Cerebellar cortex (tissue), 1 donor: ENCODE data around the gene RPSA.
A peak's percentile ranks its signal among the peaks of the same experiment; 100 is the strongest.
"Not testable (repeated sequence)": the region's sequence is repeated elsewhere in the genome, so short reads cannot be mapped to it uniquely, and the experiment has no call there.

Experiments used
- DNase-seq: peaks from one replicate; pipeline ENCODE4 v3.0.0-alpha.2; 2015; ENCODE audit warnings: low spot score

RPSA gene

DNA sequence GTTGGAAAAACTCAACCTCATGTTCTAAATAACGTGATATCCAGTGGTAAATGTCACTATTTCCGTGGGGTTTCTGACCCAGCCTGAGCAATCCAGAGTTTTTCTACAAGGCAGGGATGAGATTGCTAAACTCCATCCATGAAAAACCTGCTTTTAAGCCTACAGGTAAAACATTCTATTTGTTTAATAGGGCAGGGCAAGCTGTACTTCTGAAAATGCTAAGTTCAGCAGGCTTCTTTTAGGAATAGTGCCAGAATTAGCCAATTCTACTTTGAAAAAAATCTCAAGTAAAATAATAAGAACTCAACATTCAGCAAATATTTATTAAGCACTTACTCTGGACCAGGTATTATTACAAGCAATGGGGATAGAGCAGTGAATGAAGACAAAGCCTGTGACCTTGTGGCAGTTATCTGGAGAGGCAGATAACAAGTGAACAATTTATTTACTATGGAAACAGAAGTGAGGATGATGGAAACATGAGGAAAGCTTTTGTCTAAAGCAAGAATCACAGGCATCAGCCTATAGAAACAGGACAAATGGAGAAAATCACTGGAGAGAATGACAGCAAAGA lies 13.3 kb downstream of the RPSA start:
- DNase-seq = no peak

DNA sequence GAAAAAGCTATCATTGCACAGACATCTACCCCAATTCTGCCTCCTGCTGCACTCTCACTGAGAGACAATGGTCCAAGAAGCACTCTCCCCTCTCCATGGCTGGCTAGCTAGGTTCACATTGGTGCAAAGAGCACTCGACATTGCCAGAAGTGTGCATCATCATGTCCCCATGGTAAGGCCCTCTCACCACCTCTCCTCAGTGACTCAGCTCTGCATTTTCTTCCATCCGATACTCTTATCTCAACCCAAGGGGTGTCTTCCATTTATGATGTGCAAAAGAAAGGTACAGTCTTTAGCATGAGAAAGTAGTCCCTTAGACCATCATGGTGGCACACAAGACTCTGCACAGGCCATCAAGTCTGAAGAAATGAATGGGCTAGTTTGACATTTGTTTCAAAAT lies 14.0 kb downstream of the RPSA start:
- no peak for DNase-seq

DNA sequence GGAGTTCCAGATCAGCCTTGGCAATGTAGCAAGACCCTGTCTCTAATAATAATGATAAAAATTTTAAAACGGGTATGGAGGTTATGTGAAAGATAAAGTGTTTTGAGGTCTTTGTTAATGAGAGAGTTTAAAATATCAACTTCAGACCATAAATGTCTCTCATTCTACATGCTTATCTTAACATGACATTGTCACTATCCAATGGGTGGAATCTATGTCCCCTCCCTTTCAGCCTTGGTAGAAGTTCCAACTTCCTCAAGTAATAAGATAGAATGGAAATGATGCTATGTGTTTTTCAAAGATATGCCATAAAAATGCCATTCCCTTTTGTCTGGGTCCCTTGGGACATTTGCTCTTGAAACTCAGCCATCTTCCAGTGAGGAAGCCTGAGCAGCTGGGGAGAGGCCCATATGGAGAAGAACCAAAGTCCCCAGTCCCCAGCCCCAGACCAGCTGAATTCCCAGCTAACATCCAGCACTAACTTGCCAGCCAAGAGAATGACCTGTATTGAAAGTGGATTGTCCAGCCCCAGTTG lies 17.0 kb downstream of the RPSA start:
- no peak for DNase-seq

DNA sequence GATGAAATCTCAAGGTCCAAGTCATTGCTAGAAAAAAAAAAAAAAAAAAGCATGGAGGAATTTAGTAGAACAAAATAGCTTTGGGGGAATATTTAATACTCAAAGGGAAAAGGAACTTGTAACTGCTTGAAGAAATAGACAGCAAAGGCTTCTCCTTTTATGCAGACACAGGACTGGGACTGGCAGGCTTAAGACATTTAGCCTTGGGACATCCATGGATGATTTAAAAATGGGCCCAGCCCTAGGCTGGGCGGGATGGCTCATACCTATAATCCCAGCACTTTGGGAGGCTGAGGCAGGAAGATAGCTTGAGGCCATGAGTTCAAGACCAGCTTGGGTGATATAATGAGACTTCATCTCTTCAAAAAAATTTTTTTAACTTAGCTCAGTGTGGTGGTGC lies 19.8 kb downstream of the RPSA start:
- DNase-seq = no peak

DNA sequence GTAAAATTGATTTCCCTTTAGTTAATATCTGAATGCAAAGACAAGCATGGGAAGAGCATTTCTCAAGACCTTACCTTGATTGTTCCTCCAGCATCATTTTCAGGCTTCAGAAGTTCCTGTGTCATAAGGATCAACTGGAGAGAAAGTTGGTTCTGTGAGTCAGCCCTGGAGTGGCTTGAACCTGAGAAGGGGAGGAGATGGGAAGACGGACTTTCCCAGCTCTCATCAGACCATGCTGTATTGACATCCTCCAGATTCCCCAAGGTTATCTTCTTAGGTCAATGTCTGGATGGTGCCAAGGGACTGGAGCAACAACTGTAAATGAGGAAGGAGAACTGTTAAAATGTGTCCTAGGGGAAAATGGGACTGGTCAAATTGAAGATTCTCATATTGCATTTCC lies 21.0 kb downstream of the RPSA start:
- DNase-seq = no peak

DNA sequence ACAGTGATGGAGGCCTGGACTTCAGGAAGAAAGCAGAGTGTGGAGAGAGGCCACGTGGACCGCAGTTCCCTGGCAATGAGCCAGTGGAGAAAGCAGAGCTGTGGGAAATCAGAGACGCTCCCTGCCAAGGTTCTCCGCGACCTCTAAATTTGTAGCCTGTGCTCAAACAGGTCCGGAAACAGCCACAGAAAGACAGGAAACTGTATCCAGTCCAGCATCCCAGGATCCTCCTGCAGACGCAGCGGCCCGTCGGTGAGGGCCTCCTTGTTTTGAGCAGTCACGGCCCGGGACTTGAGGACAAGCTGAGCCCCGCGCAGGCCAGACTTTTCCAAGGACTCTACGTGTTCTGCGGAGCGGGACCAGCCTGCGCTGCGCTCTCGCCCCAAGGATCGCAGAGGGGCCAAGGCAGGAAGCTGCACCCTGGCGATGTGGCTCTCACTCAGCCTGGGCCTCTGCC lies 22.3 kb downstream of the RPSA start:
- DNase-seq = no peak

DNA sequence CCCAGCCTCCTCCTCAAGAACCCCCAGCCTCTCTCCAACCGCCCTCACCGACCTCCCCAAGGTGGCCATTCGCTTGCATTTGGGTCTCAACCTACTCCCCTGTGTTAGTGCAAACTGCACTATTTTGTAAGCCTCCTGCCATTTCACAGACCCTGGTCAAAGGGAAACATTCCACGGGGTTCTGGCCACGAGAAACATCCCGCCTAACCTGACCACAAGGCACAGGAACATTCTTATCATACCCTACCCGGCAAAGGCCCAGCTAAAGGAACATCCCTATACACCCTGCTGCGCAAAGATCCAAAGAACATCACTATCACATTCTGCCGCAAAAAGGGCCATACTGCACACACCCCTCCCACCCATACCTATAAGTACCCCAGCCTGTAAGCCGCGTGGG lies 22.9 kb downstream of the RPSA start:
- DNase-seq = no peak

DNA sequence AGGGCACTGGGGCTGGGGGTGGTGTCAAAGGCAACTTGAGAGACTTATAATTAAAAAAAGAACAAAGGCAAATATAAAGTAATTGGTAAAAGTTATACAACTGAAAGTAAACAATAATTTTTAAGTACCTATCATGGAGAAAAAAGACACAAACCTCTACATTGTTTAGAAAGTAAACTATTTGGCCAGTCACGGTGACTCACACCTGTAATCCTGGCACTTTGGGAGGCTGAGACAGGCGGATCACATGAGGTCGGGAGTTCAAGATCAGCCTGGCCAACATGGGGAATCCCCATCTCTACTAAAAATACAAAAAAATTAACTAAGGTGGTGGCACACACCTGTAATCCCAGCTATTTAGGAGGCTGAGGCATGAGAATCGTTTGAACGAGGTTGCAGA lies 25.8 kb downstream of the RPSA start:
- DNase-seq = no peak

DNA sequence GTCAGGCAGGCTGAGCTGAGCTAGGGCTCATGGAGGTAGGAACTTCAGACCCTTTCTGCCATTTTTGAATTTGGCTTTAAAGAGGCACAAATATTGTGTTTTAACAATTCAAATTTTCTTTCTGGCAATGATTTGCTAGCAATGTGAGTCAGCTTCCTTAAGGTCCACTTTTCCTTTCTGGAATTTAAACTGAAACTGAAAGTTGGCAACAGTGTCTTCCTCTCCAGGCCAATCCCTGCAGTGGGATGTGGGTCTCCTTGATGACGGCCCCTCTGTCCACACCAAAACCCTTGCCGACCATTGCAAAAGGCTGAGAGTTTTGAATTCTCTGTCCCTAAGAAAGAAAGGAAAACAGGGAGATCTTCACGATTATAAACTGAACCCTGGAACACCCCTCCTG lies 27.1 kb downstream of the RPSA start:
- DNase-seq = no peak

DNA sequence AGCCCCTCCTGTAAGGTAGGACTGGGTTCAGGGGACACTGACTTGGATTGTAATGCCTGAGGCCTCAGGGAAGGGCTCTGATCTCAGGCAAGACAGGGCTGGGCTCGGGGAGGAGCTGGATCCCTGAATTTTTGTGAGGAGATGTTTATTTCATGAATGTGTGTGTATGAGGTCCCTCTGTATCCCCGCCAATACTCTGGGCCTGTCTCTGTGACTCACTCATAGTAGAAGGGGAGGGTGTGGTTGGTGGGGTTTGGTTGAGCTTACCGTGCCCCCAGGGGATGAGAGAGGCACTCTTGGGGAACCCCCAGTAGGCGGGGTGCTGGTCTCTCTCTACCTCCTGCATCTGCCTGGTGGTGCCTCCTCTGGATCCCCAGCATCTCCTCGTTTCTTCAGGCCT lies 28.1 kb downstream of the RPSA start:
- no peak for DNase-seq

DNA sequence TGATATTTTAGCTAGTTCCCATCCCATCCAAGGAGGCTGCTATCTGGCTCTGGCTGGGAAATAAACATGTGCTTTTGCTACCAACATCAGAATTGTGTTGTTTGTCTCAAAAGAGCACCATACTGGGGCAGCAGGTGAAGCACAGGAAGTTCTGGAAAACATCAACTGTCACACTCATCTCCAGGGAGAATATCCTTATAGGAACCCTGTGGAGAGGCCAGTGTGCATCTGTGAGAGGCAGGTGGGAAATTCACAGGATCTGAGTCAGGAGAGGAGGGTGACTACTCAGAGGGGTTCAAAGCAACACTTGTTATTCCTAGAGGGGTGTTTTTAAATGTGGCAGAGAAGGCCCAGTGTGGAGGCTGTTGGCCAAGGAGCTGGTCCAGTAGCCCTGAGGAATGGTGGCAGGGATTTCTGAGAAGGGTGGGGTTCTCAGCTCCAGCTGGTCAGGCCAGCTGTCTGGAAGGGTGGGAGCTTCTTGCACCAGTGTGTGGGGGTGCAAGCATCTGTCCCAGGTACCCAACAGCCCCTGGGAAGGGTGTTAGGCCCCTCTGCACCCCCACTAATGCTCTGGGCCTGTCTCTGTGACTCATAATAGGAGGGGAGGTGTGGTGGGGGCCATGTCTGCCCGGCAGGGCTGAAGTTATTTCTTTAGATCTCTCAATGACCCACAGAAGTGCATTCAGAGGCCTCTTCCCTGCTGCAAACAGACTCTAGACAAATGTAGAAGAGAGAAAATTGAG lies 28.7 kb downstream of the RPSA start:
- no peak for DNase-seq

DNA sequence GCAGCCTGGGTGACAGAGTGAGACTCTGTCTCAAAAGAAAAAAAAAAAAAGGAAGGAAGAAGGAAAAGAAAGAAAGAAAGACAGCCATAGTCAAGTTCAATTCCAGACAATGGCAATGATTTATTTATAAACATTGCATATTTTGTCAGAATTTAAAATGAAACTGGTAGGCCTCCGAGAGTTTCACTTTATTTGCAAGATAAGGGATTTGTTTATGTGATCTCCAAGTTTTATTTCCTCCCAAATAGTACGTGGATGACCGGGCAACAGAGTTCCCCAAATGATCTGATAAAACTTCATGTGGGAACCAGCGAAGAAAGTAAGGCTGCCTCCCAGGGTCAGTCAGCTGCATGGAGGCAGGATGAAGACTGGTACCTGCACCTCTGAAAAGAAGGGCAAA lies 32.4 kb downstream of the RPSA start:
- no peak for DNase-seq

DNA sequence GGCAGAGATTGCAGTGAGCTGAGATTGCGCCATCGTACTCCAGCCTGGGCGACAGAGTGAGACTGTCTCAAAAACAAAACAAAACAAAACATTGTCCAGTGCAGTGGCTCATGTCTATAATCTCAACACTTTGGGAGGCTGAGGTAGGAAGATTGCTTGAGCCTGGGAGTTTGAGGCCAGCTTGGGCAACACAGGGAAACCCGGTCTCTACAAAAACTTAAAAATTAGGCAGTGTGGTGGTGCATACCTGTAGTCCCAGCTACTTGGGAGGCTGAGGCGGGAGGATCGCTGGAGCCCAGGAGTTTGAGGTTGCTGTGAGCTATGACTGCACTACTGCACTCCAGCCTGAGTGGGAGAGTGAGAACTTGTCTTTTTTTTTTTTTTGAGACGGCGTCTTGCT lies 33.8 kb downstream of the RPSA start:
- DNase-seq = no peak

DNA sequence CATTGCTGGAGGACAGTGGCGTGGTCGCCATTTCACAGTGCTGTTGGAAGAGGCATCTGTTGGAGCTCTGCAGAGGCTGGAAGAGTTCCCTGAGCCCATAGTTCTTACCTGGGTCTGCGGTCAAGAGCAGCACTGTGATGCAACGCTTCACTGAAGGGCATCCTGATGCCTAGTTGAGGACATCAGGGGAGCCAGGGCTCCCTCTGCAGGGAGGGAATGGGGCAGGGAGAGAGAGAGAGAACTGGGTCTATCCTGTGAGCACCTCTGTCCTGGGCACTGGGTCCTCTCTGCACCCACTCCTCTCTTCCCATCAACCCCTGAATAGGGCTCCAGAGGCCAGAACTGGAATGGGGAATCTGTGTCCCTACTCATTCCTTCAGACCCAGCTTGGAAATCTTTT lies 37.0 kb downstream of the RPSA start:
- DNase-seq = peak; percentile 15

DNA sequence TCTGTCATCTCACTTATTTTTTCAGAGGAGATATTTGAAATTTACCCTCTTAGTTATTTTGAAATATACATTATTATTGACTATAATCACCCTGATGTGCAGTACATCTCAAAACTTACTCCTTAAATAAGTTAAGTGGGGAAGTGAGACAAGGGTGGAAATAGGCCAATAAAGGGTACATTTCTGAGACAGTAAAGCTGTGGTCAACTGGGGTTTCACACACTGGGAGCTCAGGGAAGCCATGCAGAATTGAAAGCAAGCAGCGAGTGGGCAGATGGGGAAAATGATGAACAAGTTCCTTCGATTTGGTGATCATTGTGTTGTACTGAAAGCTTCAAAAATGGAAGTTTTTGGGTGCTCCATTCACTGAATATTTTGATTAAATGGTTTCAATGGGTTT lies 39.4 kb downstream of the RPSA start:
- DNase-seq = no peak

DNA sequence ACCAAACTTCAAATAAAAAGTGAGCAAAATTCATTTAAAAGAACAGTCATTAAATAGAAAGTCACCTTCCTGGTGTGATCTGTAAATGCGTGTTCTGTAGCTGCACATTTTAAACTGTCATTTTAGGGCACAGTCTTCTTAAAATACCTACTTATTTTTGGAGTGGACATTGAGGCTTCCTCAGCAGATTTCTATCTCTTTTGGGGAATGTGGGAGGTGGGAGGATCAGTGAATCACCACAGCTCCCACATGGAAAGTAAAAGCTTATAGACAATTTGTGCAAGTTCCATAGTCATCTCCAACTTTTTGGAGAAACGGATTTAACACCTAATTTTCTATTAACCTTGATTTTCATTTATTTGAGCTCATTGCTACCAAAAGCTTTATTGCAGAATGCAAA lies 39.9 kb downstream of the RPSA start:
- DNase-seq = no peak

DNA sequence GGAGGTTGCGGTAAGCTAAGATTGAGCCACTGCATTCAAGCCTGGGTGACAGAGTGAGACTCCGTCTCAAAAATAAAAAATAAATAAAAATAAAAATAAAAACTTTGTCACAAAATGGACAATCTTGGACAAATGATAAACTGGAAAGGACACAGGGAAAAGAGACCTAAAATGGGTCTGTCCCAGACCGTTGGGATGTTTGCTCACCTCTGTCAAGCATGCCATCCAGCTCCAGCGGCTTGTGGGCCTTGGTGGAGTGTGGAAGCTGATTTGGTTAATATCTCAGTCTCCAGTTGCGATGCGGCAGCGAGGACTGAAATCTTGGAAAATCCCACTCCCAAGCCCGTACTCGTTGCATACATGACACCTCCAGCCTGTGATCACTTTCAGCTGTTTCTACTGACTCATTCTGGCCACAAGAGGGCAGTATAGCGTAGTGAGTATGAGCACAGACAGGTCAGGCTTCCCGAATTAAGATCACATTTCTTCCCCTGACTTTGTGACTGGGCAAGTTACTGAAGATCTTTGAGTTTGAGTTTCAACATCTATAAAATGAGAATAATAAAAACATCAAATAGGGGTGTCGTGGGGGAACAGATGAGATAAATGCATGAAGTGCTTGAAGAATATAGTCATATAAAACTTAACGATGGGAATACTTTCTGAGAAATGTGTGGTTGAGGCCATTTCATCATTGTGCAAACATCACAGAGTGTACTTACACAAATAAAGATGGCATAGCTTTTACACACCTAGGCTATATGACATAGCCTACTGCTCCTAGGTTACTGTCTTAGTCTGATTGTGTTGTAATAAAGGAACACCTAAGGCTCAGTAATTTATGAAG lies 41.3 kb downstream of the RPSA start:
- DNase-seq = peak; percentile 87

DNA sequence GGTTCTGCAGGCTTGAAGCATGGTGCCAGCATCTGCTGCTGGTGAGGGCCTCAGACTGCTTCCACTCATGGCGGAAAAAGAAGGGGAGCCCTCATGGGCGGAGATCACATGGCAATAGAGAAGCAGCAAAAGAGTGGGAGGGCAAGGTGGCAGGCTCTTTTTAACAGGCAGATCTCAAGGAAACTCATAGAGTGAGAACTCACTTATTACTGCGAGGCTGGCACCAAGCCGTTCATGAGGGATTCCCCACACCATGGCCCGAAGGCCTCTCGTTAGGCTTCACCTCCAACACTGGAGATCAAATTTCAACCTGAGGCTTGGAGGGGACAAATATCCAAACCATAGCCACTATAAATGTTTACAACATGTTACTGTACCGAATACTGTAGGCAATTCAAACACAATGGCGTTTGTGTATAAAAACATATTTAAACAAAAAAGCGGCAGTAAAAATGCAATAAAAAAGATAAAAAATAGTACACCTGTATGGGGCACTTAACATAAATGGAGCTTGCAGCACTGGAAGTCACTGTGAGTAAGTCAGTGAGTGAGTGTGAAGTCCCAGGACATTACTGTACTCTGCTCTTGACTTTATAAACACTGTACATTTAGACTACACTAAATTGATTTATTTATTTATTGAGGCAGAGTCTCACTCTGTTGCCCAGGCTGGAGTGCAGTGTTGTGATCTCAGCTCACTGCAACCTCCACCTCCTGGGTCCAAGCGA lies 42.1 kb downstream of the RPSA start:
- no peak for DNase-seq

DNA sequence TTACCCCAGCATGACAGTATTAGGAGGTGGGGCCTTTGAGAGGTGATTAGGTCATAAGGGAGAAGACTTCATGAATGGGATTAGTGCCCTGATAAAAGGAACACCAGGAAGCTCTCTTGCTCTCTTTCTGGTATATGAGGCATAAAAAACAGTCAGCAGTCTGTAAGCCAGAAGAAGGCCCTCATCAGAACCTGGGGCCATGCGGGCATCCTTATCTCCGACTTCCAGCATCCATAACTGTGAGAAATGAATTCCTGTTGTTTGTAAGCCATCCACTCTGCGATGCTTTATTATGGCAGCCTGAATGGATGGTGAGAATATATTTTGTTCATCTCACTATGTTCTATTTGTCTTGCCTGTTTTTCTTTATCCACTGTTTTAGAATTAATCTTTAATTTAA lies 43.3 kb downstream of the RPSA start:
- DNase-seq = no peak

DNA sequence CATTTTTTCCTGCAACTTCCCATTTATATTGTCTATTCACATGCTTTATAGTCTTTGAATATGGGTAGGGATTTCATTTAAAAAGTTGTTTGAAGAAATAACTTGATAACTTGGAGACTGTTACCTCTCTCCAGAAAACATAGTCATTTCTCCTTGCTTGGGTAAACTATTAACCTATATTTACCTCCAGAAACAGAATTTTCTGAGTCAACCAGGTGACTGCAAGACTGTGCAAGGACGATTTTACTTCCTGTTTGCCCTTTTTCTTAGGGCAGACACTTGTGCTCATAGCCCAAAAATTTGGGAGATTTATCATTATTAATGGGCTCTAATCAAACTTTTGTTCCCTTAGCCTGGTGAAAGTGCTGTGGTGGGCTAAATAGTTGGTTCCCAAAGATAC lies 46.6 kb downstream of the RPSA start:
- no peak for DNase-seq

DNA sequence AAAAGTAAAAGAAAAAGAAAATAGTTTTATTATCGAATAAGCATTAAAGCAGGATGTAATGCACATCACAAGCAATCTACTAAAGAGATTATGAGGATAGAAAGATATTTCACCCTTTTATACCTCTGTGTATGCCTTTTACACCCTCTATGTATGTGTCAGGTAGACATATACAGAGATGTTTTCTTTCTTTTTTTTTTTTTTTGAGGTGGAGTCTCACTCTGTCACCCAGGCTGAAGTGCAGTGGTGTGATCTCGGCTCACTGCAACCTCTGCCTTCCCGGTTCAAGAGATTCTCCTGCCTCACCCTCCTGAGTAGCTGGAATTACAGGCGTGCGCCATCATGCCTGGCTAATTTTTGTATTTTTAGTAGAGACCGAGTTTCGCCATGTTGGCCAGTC lies 47.4 kb downstream of the RPSA start:
- DNase-seq = not testable (repeated sequence)

DNA sequence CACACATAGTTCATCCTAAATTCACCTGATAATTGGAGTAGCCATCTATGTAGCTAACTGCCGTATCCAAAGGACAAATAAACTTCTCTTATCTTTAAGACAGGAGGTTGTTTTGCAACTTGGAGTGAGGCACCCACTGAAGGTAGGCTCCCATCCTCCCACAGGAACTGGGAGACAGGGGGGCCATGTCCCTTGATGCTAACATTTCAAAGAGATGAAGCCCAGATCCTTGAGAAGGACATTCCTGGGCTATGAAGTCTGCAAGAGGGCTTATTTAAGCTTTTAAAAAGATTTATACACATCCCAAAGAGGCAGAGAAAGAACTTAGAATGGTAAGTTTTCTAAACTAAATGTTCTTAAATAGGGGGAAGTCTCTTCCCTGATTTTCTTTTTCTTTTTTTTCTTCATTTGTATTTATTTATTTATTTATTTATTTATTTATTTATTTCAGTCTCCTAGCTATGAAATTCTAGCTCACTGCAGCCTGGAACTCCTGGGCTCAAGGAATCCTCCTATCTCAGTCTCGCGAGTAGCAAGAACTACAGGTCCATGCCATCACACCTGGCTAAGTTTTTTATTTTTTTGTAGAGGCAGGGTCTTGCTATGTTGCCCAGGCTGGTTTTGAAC lies 48.2 kb downstream of the RPSA start:
- DNase-seq = no peak
